IMR-90 (cell line): ENCODE measurements around the gene SPACDR. TPM values are rescaled to one million over a fixed set of nuclear protein-coding genes. Genes with fewer than 3 reads are reported as not detected.
"Not testable (repeated sequence)": the region's sequence is repeated elsewhere in the genome, so short reads cannot be mapped to it uniquely, and the experiment has no call there.

ENCODE experiments used
- ATAC-seq: fragments of 200-7000 bp; cut with Tn5 transposase; 2 replicates; pipeline ENCODE4 v1.9.1; 2020; ENCODE audit warnings: low read depth, mild to moderate bottlenecking, moderate library complexity
- BruUV-seq: library from RNA; stranded (reverse); fragments of 400-500 nt; replicated peaks from 2 replicates; lab custom pipeline; 2021; lab: Mats Ljungman, UMichigan
- CTCF ChIA-PET: fragments of 300-600 bp; formaldehyde crosslinking; extraction: SDS; loops from one replicate; lab custom pipeline; 2021; ENCODE audit warnings: antibody characterized with exemption; lab: Yijun Ruan, JAX
- POLR2A ChIA-PET: fragments of 300-600 bp; sonication (Branson Sonifier 250); formaldehyde crosslinking; loops from one replicate; lab custom pipeline; 2022; ENCODE audit warnings: antibody characterized with exemption; ENCODE audit not compliant: unreplicated experiment; lab: Charles Lee
- DNase-seq: peaks from one replicate; pipeline ENCODE4 v3.0.0; 2013
- H2AFZ ChIP-seq: replicated peaks from 2 replicates; pipeline ENCODE3; 2013; ENCODE audit warnings: low read length, mild to moderate bottlenecking; ENCODE audit not compliant: poor library complexity
- H2AK5ac ChIP-seq: 2 replicates; pipeline ENCODE4 v1.6.1; 2013; ENCODE audit warnings: low read depth, low read length, inconsistent platforms
- H2AK9ac ChIP-seq: replicated peaks from 2 replicates; pipeline ENCODE3; 2013; ENCODE audit warnings: mild to moderate bottlenecking, low read depth, low read length, moderate library complexity; ENCODE audit not compliant: poor library complexity
- H2BK120ac ChIP-seq: 2 replicates; pipeline ENCODE4 v1.6.1; 2013; ENCODE audit warnings: low read depth, low read length, inconsistent platforms
- H2BK15ac ChIP-seq: 3 replicates; pipeline ENCODE4 v1.6.1; 2013; ENCODE audit warnings: low read depth, low read length, inconsistent platforms
- H2BK20ac ChIP-seq: 2 replicates; pipeline ENCODE4 v1.6.1; 2013; ENCODE audit warnings: low read depth, mild to moderate bottlenecking, inconsistent platforms, low read length, moderate library complexity
- H2BK5ac ChIP-seq: 2 replicates; pipeline ENCODE4 v1.6.1; 2013; ENCODE audit warnings: mild to moderate bottlenecking, low read depth, low read length, inconsistent platforms; ENCODE audit not compliant: poor library complexity, severe bottlenecking
- H3K14ac ChIP-seq: replicated peaks from 2 replicates; pipeline ENCODE4 v1.6.1; 2013; ENCODE audit warnings: low read depth, low read length, inconsistent platforms
- H3K18ac ChIP-seq: 2 replicates; pipeline ENCODE4 v1.6.1; 2013; ENCODE audit warnings: low read depth, low read length, control low read depth
- H3K23ac ChIP-seq: 2 replicates; pipeline ENCODE4 v1.6.1; 2013; ENCODE audit warnings: low read depth, low read length, inconsistent platforms
- H3K27ac ChIP-seq: 2 replicates; pipeline ENCODE4 v1.5.1; 2013; ENCODE audit warnings: mild to moderate bottlenecking, control low read depth, low read length; ENCODE audit not compliant: insufficient read depth
- H3K27me3 ChIP-seq: 2 replicates; pipeline ENCODE4 v1.6.1; 2013; ENCODE audit warnings: low read length; ENCODE audit not compliant: control insufficient read depth, insufficient read depth
- H3K36me3 ChIP-seq: 2 replicates; pipeline ENCODE4 v1.6.1; 2013; ENCODE audit warnings: low read length, mixed read lengths; ENCODE audit not compliant: control insufficient read depth, insufficient read depth
- H3K4ac ChIP-seq: 2 replicates; pipeline ENCODE4 v1.6.1; 2013; ENCODE audit warnings: low read depth, low read length, inconsistent platforms
- H3K4me1 ChIP-seq: 2 replicates; pipeline ENCODE4 v1.6.1; 2013; ENCODE audit warnings: low read length, mixed read lengths; ENCODE audit not compliant: control insufficient read depth, insufficient read depth
- H3K4me2 ChIP-seq: 2 replicates; pipeline ENCODE4 v1.6.1; 2013; ENCODE audit warnings: low read depth, mild to moderate bottlenecking, control low read depth, low read length, moderate library complexity
- H3K4me3 ChIP-seq: 2 replicates; pipeline ENCODE4 v1.5.1; 2013; ENCODE audit warnings: low read depth, mild to moderate bottlenecking, control low read depth, low read length, moderate library complexity; ENCODE audit not compliant: insufficient read depth
- H3K56ac ChIP-seq: 2 replicates; pipeline ENCODE4 v1.6.1; 2013; ENCODE audit warnings: low read length, inconsistent platforms; ENCODE audit not compliant: insufficient read depth; ENCODE audit errors: extremely low read depth
- H3K79me1 ChIP-seq, 2 experiments: 2 replicates each; pipeline ENCODE4 v1.6.1; 2013; ENCODE audit warnings: low read length in 2 of 2, inconsistent platforms in 1 of 2, low read depth in 1 of 2
- H3K9ac ChIP-seq: 2 replicates; pipeline ENCODE4 v1.6.1; 2013; ENCODE audit warnings: low read depth, low read length, control low read depth
- H3K9me1 ChIP-seq: 2 replicates; pipeline ENCODE4 v1.6.1; 2013; ENCODE audit warnings: low read length, inconsistent platforms; ENCODE audit not compliant: insufficient read depth
- H3K9me3 ChIP-seq: 2 replicates; pipeline ENCODE4 v1.6.1; 2013; ENCODE audit warnings: low read length; ENCODE audit not compliant: control insufficient read depth, insufficient read depth
- H4K20me1 ChIP-seq: 2 replicates; pipeline ENCODE4 v1.6.1; 2013; ENCODE audit warnings: low read length, inconsistent platforms; ENCODE audit not compliant: insufficient read depth
- H4K5ac ChIP-seq: 2 replicates; pipeline ENCODE4 v1.6.1; 2013; ENCODE audit warnings: mild to moderate bottlenecking, low read depth, low read length, control low read depth
- H4K8ac ChIP-seq, 2 experiments: 2 replicates each; pipeline ENCODE4 v1.6.1; 2013; ENCODE audit warnings: low read depth in 2 of 2, low read length in 2 of 2, control low read depth in 1 of 2, inconsistent platforms in 1 of 2
- H4K91ac ChIP-seq: 2 replicates; pipeline ENCODE4 v1.6.1; 2013; ENCODE audit warnings: low read depth, low read length, inconsistent platforms; ENCODE audit not compliant: insufficient read depth
- WGBS, 2 experiments: methylation state at CpG; one replicate each; pipeline versions ENCODE4 v1.1.5 to v1.1.7; 2013; ENCODE audit warnings: missing lambda C conversion rate in 2 of 2; ENCODE audit not compliant: insufficient read length in 1 of 2; ENCODE audit errors: extremely low coverage in 2 of 2; 5-methylcytosine and 5-hydroxymethylcytosine counted together
- dilution Hi-C: fragments of 300-500 bp; cut with HindIII; formaldehyde crosslinking; loops from one replicate; pipeline ENCODE4 v1.14.3; 2018; ENCODE audit warnings: low sequenced_read_pairs; ENCODE audit not compliant: unreplicated experiment
- in situ Hi-C: fragments of 300-500 bp; cut with MboI; formaldehyde crosslinking; loops from 3 replicates; pipeline ENCODE4 v1.14.3; 2019; ENCODE audit warnings: low sequenced_read_pairs, inconsistent platforms, mixed read lengths
- intact Hi-C: fragments of 100-400 bp; cut with micrococcal nuclease; formaldehyde crosslinking; loops from 2 replicates; pipeline ENCODE4 v1.10.0; 2022
- polyA plus RNA-seq, 3 experiments: library from polyadenylated mRNA; depleted of rRNA; stranded (reverse); fragments of >200 nt; gene quantifications; 2 replicates each; pipeline ENCODE4 v1.2.3, GENCODE V29; 2012; ENCODE audit warnings: low replicate concordance in 1 of 3
- total RNA-seq: library from RNA; depleted of rRNA; stranded (reverse); fragments of >200 nt; gene quantifications from 2 replicates; pipeline ENCODE4 v1.2.3, GENCODE V29; 2012

The SPACDR gene
- total and polyA plus RNA-seq, 2 of the 4 experiments (the other 2 are of a cell fraction), result 0.54 to 2.1 TPM

GRCh38 chr7:100453854-100454253, 10.2 kb downstream of the SPACDR start:
- H3K14ac ChIP-seq, H4K5ac ChIP-seq, intact Hi-C loops, H4K91ac ChIP-seq, H3K36me3 ChIP-seq, ATAC-seq, H3K27me3 ChIP-seq, H2AK5ac ChIP-seq, H2AFZ ChIP-seq, H4K20me1 ChIP-seq, H2BK120ac ChIP-seq, H3K4me3 ChIP-seq, H2BK20ac ChIP-seq, H3K9me3 ChIP-seq, H3K56ac ChIP-seq, H3K4me2 ChIP-seq, DNase-seq, H3K4ac ChIP-seq, H3K23ac ChIP-seq, H3K79me1 ChIP-seq, H3K9ac ChIP-seq, H3K27ac ChIP-seq, BruUV-seq, H4K8ac ChIP-seq, dilution Hi-C loops, H2BK5ac ChIP-seq, H3K4me1 ChIP-seq, H2BK15ac ChIP-seq, H3K18ac ChIP-seq, H2AK9ac ChIP-seq, H3K9me1 ChIP-seq: not testable (repeated sequence)
- ChIA-PET CTCF (interaction anchor here (0.9 kb wide), 1 partner anchor 110 kb away, joined by 9 read pairs; no protein-coding TSS in a partner anchor), POLR2A (interaction anchor here (0.6 kb wide), 1 partner anchor 1252 kb away, joined by 5 read pairs; no protein-coding TSS in a partner anchor)
- in situ Hi-C loops, result loop anchor here (25.0 kb wide), 1 partner anchor 408 kb away; the partner anchor contains the start of genes SLC12A9 and TRIP6
- 92% methylated on average over 2 of the region's 8 CpGs; no CpG with 5 or more reads in 1 of the 2 experiments for WGBS, 2 experiments
